ENCODE results near the gene DDX56. TPM values are rescaled to one million over a fixed set of nuclear protein-coding genes. Genes with fewer than 3 reads are reported as not detected.

The DDX56 gene
- total and polyA plus RNA-seq, 2 experiments from 2014 or later, result 62.1 to 65.2 TPM

GRCh38 chr7:44538798-44539668 lies 34.7 kb downstream of the DDX56 start:
- H3K4me1 ChIP-seq (ENCODE audit: low read depth), result no peaks in the 10 kb centered on the region
- H3K36me3 ChIP-seq, result no peaks in the 10 kb centered on the region
- no peaks in the 10 kb centered on the region for H3K27me3 ChIP-seq
- TF ChIP-seq CTCF (IDR thresholded peaks at IDR 0.05; ENCODE audit: low read depth, low read length), result no peak
- H3K9me3 ChIP-seq (ENCODE audit: low read depth), result no peaks in the 10 kb centered on the region
- DNase-seq (ENCODE audit: low read depth in 1 of 2, low spot score in 1 of 2), result no peak
- H3K27ac ChIP-seq, result no peak overlapping the region
- H3K4me3 ChIP-seq, result no peak overlapping the region

GRCh38 chr7:44538093-44538797 lies 35.5 kb downstream of the DDX56 start:
- Histone ChIP-seq H3K27me3 (no peaks in the 10 kb centered on the region), H3K36me3 (no peaks in the 10 kb centered on the region), H3K27ac (no peak overlapping the region), H3K4me3 (no peak overlapping the region), H3K9me3 (ENCODE audit: low read depth) (no peaks in the 10 kb centered on the region), H3K4me1 (ENCODE audit: low read depth) (no peaks in the 10 kb centered on the region)
- DNase-seq (ENCODE audit: low read depth in 1 of 2, low spot score in 1 of 2), result no peak
- TF ChIP-seq CTCF (IDR thresholded peaks at IDR 0.05; ENCODE audit: low read depth, low read length), result no peak

GRCh38 chr7:44537442-44537841 lies 36.3 kb downstream of the DDX56 start:
- Histone ChIP-seq H3K4me1 (ENCODE audit: low read depth) (no peaks in the 10 kb centered on the region), H3K36me3 (no peaks in the 10 kb centered on the region), H3K4me3 (no peak overlapping the region), H3K27ac (no peak overlapping the region), H3K9me3 (ENCODE audit: low read depth) (no peaks in the 10 kb centered on the region), H3K27me3 (no peaks in the 10 kb centered on the region)
- DNase-seq (ENCODE audit: low read depth in 1 of 2, low spot score in 1 of 2), result no peak
- no peak for TF ChIP-seq CTCF (IDR thresholded peaks at IDR 0.05; ENCODE audit: low read depth, low read length)

- Histone ChIP-seq H3K27me3 (no peaks in the 10 kb centered on the region), H3K27ac (no peak overlapping the region), H3K4me3 (no peak overlapping the region), H3K9me3 (ENCODE audit: low read depth) (no peaks in the 10 kb centered on the region), H3K36me3 (no peaks in the 10 kb centered on the region), H3K4me1 (ENCODE audit: low read depth) (no peaks in the 10 kb centered on the region)
- TF ChIP-seq CTCF (IDR thresholded peaks at IDR 0.05; ENCODE audit: low read depth, low read length), result no peak
- DNase-seq (ENCODE audit: low read depth in 1 of 2, low spot score in 1 of 2), result no peak
These were observed 37.6 kb downstream of the DDX56 start for GRCh38 chr7:44536090-44536489.

- DNase-seq (ENCODE audit: low read depth in 1 of 2, low spot score in 1 of 2), result no peak
- H3K36me3 ChIP-seq, result no peaks in the 10 kb centered on the region
- H3K9me3 ChIP-seq (ENCODE audit: low read depth), result no peaks in the 10 kb centered on the region
- H3K27ac ChIP-seq, result no peak overlapping the region
- no peaks in the 10 kb centered on the region for H3K4me1 ChIP-seq (ENCODE audit: low read depth)
- TF ChIP-seq CTCF (IDR thresholded peaks at IDR 0.05; ENCODE audit: low read depth, low read length), result no peak
- H3K27me3 ChIP-seq, result no peaks in the 10 kb centered on the region
- H3K4me3 ChIP-seq, result no peak overlapping the region
These were observed 38.2 kb downstream of the DDX56 start for GRCh38 chr7:44535348-44536064.

All from cardiac muscle cell (in vitro differentiated cells and primary cell).